Measurements from ENCODE around the gene GPATCH8. TPM values are rescaled to one million over a fixed set of nuclear protein-coding genes. Genes with fewer than 3 reads are reported as not detected.

Gene GPATCH8
- total RNA-seq, 4 donors from 2014 or later, result 39.6 to 91.6 (median 48.3) TPM

GRCh38 chr17:44383861-44384260, 119.3 kb downstream of the GPATCH8 start:
- no peak for DNase-seq
- H3K27ac ChIP-seq, result no peak overlapping the region
- TF ChIP-seq POLR2A (IDR thresholded peaks at IDR 0.05) (no peak), CTCF (IDR thresholded peaks at IDR 0.05) (no peak)
- no peaks in the 10 kb centered on the region for H3K9me3 ChIP-seq
- no peaks in the 10 kb centered on the region for H3K36me3 ChIP-seq
- peaks cover 0 to 18% (median 8%) of the 10 kb centered on the region in 4 donors for H3K4me1 ChIP-seq
- H3K27me3 ChIP-seq, result no peaks in the 10 kb centered on the region
- no peak overlapping the region for H3K4me3 ChIP-seq

GRCh38 chr17:44383363-44383762, 119.8 kb downstream of the GPATCH8 start:
- Histone ChIP-seq H3K4me3 (no peak overlapping the region), H3K27me3 (no peaks in the 10 kb centered on the region), H3K27ac (no peak overlapping the region), H3K4me1 (peaks cover 0 to 18% (median 8%) of the 10 kb centered on the region in 4 donors), H3K36me3 (no peaks in the 10 kb centered on the region), H3K9me3 (no peaks in the 10 kb centered on the region)
- TF ChIP-seq CTCF (IDR thresholded peaks at IDR 0.05) (no peak), POLR2A (IDR thresholded peaks at IDR 0.05) (no peak)
- DNase-seq, result no peak

- no peak for DNase-seq
- no peaks in the 10 kb centered on the region for H3K27me3 ChIP-seq
Observed at GRCh38 chr17:44382917-44383316, 120.3 kb downstream of the GPATCH8 start.

GRCh38 chr17:44381810-44382305, 121.3 kb downstream of the GPATCH8 start:
- Histone ChIP-seq H3K27me3 (no peaks in the 10 kb centered on the region), H3K9me3 (no peaks in the 10 kb centered on the region), H3K4me3 (no peak overlapping the region), H3K4me1 (peaks cover 0 to 18% (median 8%) of the 10 kb centered on the region in 4 donors), H3K36me3 (no peaks in the 10 kb centered on the region), H3K27ac (no peak overlapping the region)
- TF ChIP-seq POLR2A (IDR thresholded peaks at IDR 0.05), result no peak
- no peak for TF ChIP-seq CTCF (IDR thresholded peaks at IDR 0.05)
- DNase-seq, result no peak

More at GRCh38 chr17:44382917-44383316, 120.3 kb downstream of the GPATCH8 start:
- H3K36me3 ChIP-seq, result no peaks in the 10 kb centered on the region
- no peaks in the 10 kb centered on the region for H3K9me3 ChIP-seq
- no peak overlapping the region for H3K27ac ChIP-seq
- no peak for TF ChIP-seq CTCF (IDR thresholded peaks at IDR 0.05)
- TF ChIP-seq POLR2A (IDR thresholded peaks at IDR 0.05), result no peak
- no peak overlapping the region for H3K4me3 ChIP-seq
- H3K4me1 ChIP-seq, result peaks cover 0 to 18% (median 8%) of the 10 kb centered on the region in 4 donors

- H3K4me1 ChIP-seq, result peaks cover 0 to 14% (median 5%) of the 10 kb centered on the region in 4 donors
- no peaks in the 10 kb centered on the region for H3K9me3 ChIP-seq
- H3K27me3 ChIP-seq, result no peaks in the 10 kb centered on the region
- H3K4me3 ChIP-seq, result no peak overlapping the region
- DNase-seq, result no peak
- no peak for TF ChIP-seq POLR2A (IDR thresholded peaks at IDR 0.05)
- no peak for TF ChIP-seq CTCF (IDR thresholded peaks at IDR 0.05)
- H3K36me3 ChIP-seq, result no peaks in the 10 kb centered on the region
- no peak overlapping the region for H3K27ac ChIP-seq
Observed at GRCh38 chr17:44380767-44381166, 122.4 kb downstream of the GPATCH8 start.

GRCh38 chr17:44379887-44380286, 123.3 kb downstream of the GPATCH8 start:
- Histone ChIP-seq H3K4me3 (no peak overlapping the region), H3K4me1 (peaks cover 0 to 7% (median 0%) of the 10 kb centered on the region in 4 donors), H3K27ac (no peak overlapping the region), H3K27me3 (no peaks in the 10 kb centered on the region), H3K9me3 (no peaks in the 10 kb centered on the region), H3K36me3 (no peaks in the 10 kb centered on the region)
- TF ChIP-seq CTCF (IDR thresholded peaks at IDR 0.05), result no peak
- no peak for TF ChIP-seq POLR2A (IDR thresholded peaks at IDR 0.05)
- DNase-seq, result no peak

Data from Peyer's patch (tissue), 4 donors.